Measurements from ENCODE around the gene TCF7L1. TPM values are rescaled to one million over a fixed set of nuclear protein-coding genes. Genes with fewer than 3 reads are reported as not detected.
A peak's percentile ranks its signal among the peaks of the same experiment; 100 is the strongest.

Gene TCF7L1
- total and polyA plus RNA-seq, 2 of the 13 experiments (the other 11 are each of a cell fraction or from before 2014, with no cell fraction given) = 0.04 to 0.15 TPM

GRCh38 chr2:85308896-85309555 lies 175.8 kb downstream of the TCF7L1 start (continued):
- TF ChIP-seq CEBPZ (IDR thresholded peaks at IDR 0.05; ENCODE audit: low read length) = no peak
- TF ChIP-seq SMAD9 (CRISPR knock-in tag; IDR thresholded peaks at IDR 0.05) = 0 out of 2 replicates have a peak, but pooled peaks have one; percentile 26
- no peak for TF ChIP-seq SOX13 (IDR thresholded peaks at IDR 0.05)
- TF ChIP-seq SOX13 (CRISPR knock-in tag; conservative IDR thresholded peaks at IDR 0.05 in 1 of 2, IDR thresholded peaks at IDR 0.05 in 1 of 2) = 0 out of 4 replicates have a peak, but pooled peaks of 1 of the 2 experiments have one; percentile 12
- peak; percentile 45; the same call in 1 of the 2 replicates for TF ChIP-seq MIER3 (CRISPR knock-in tag; IDR thresholded peaks at IDR 0.05; ENCODE audit: borderline replicate concordance)
- 0 out of 2 replicates have a peak, but pooled peaks have one; percentile 31 for TF ChIP-seq ZMYM4 (CRISPR knock-in tag; IDR thresholded peaks at IDR 0.05)
- peak; percentile 68; the same call in 1 of the 2 replicates for TF ChIP-seq MYC (CRISPR knock-in tag; IDR thresholded peaks at IDR 0.05; ENCODE audit: borderline replicate concordance)
- peak; percentile 16 for TF ChIP-seq MED8 (CRISPR knock-in tag; IDR thresholded peaks at IDR 0.05; ENCODE audit: insufficient replicate concordance)
- 0 out of 2 replicates have a peak, but pooled peaks have one; percentile 17 for TF ChIP-seq TBX2 (CRISPR knock-in tag; IDR thresholded peaks at IDR 0.05; ENCODE audit: borderline replicate concordance)
- TF ChIP-seq RAD21 (CRISPR knock-in tag; IDR thresholded peaks at IDR 0.05) = 0 out of 2 replicates have a peak, but pooled peaks have one; percentile 21
- peak; percentile 77 for TF ChIP-seq TFE3 (CRISPR knock-in tag; IDR thresholded peaks at IDR 0.05)
- peak; percentile 58 for TF ChIP-seq POLR2G (IDR thresholded peaks at IDR 0.05; ENCODE audit: low read depth, low read length)
- TF ChIP-seq IKZF5 (CRISPR knock-in tag; IDR thresholded peaks at IDR 0.05) = peak; percentile 35; the same call in 1 of the 2 replicates
- TF ChIP-seq SNAPC2 (CRISPR knock-in tag; IDR thresholded peaks at IDR 0.05) = no peak
- TF ChIP-seq ZNF317 (CRISPR knock-in tag; IDR thresholded peaks at IDR 0.05) = no peak
- TF ChIP-seq KLF9 (CRISPR knock-in tag; IDR thresholded peaks at IDR 0.05; ENCODE audit: low read depth) = no peak
- peak; percentile 71 for TF ChIP-seq RBFOX2 (IDR thresholded peaks at IDR 0.05; ENCODE audit: low read depth, low read length)
- 0 out of 2 replicates have a peak, but pooled peaks have one; percentile 24 for TF ChIP-seq SP5 (CRISPR knock-in tag; IDR thresholded peaks at IDR 0.05; ENCODE audit: borderline replicate concordance, low read depth)
- peak; percentile 54; the same call in 1 of the 2 replicates for TF ChIP-seq CCDC6 (CRISPR knock-in tag; IDR thresholded peaks at IDR 0.05)
- peak; percentile 73 for TF ChIP-seq HNRNPH1 (optimal IDR thresholded peaks at IDR 0.05; ENCODE audit: low read depth, low read length)

All from HepG2 (cell line).